Fibroblast of villous mesenchyme (primary cell): ENCODE measurements around the gene KRT78. TPM values are rescaled to one million over a fixed set of nuclear protein-coding genes. Genes with fewer than 3 reads are reported as not detected.
A peak's percentile ranks its signal among the peaks of the same experiment; 100 is the strongest.

Source experiments
- DNase-seq: peaks from one replicate; pipeline ENCODE4 v3.0.0-alpha.2; 2010; ENCODE audit warnings: low read depth
- H3K4me3 ChIP-seq: 2 replicates; pipeline ENCODE4 v1.5.1; 2011; ENCODE audit warnings: low read depth, mild to moderate bottlenecking, low read length
- CTCF ChIP-seq: IDR thresholded peaks from 2 replicates; pipeline ENCODE4 v1.5.1; 2012; ENCODE audit warnings: low read depth, mild to moderate bottlenecking, low read length; ENCODE audit not compliant: insufficient read depth
- total RNA-seq: library from RNA; depleted of rRNA; stranded (reverse); fragments of >200 nt; gene quantifications from 2 replicates; pipeline ENCODE4 v1.2.3, GENCODE V29; 2012

The KRT78 gene
- total RNA-seq, 1 donor, result not detected

DNA sequence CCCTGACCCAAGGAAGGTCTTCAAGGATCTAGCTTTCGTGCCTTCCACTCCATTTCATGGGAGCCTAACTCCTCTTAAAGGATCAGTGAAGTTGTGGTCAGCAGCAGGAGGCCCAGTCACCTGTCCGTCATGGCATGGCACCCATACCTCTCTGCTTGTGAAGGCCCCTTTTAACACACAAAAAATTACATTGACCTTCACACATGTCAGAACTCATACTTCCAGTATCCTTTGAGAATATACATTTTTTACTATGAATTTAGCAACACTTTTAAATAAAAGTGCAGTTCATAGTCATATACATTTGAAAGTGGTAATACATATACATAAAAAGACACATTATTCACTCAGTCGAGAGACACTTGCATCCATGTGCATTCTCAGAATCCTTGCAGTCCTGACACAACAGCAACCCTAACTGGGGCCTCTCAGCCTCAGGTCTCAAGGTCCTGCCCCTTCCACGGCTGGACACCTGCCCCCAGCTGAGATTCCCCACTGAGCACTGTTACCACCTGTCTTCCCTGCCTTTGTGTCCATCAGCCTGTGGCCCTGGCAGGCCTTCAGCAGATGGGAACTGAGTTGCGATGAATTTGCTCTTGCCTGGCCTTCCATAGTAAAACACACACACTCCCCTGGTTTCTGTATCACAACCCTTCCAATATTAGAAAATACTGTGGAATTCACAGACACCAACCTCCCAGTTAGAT is 49.1 kb downstream of the KRT78 start:
- no peak overlapping the region for H3K4me3 ChIP-seq
- TF ChIP-seq CTCF, result no peak
- DNase-seq, result no peak

- no peak overlapping the region for H3K4me3 ChIP-seq
- DNase-seq, result peak; percentile 23
- no peak for TF ChIP-seq CTCF
Measured at GRCh38 chr12:52798671-52799504, 49.9 kb downstream of the KRT78 start.

GRCh38 chr12:52798003-52798670 is 50.7 kb downstream of the KRT78 start:
- no peak overlapping the region for H3K4me3 ChIP-seq
- TF ChIP-seq CTCF, result no peak
- DNase-seq, result no peak

DNA sequence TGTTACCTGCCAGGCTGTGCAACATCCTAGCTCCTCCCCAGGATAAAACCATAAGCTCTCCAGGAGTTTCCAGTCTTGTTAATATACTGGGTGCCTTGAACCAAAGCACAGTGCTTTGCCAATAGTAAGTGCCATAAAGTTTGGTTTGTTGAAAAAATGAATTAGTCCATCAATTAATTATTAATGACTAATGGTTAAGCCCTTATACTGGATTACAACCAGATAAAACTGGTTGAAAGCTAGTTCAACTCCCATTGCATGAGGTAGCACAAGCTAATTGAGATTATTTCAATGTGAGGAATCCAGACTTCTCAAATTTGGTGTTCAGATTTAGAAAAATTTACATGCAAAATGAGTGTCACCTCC is 51.3 kb downstream of the KRT78 start:
- DNase-seq, result no peak
- no peak overlapping the region for H3K4me3 ChIP-seq
- no peak for TF ChIP-seq CTCF

DNA sequence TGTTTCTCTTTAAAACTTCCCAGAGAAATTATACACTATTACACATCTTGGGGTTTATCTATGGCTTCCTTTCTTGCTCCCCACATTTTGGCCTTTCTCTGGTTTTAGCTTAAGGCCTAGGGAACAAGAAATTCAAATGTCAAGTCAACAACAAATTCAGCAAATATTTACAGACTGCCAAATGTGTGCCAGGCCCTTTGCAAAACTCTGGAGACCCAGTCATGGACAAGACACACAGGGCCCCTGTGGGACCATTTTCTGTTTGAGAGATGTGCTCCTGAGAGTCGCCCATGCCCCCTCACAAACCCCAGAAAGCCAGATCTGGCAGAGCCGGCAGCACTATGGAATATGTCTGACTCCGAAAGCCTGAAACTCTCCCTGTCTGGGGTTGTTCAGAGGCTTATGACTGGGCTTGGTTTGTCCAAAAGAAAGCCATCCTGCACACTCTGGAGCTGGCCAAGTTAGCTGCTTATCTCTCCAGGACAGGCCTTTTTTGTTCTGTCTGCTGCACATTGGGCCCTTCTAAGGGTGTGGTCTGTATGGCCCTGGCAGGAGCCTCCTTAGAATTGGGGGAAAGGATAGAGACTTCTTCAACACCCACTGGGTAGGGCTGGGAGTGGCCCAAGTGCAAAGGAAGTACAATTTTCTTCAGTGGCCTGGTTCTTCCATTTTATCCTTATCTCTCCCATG is 51.8 kb downstream of the KRT78 start:
- no peak for DNase-seq
- TF ChIP-seq CTCF, result no peak
- no peak overlapping the region for H3K4me3 ChIP-seq

- DNase-seq, result no peak
- no peak for TF ChIP-seq CTCF
- no peak overlapping the region for H3K4me3 ChIP-seq
Measured at GRCh38 chr12:52796429-52796794, 52.4 kb downstream of the KRT78 start.
